Measurements from ENCODE around the gene INA. TPM values are rescaled to one million over a fixed set of nuclear protein-coding genes. Genes with fewer than 3 reads are reported as not detected.

INA gene
- 0.44 and 0.99 TPM in 2 replicates for total RNA-seq

DNA sequence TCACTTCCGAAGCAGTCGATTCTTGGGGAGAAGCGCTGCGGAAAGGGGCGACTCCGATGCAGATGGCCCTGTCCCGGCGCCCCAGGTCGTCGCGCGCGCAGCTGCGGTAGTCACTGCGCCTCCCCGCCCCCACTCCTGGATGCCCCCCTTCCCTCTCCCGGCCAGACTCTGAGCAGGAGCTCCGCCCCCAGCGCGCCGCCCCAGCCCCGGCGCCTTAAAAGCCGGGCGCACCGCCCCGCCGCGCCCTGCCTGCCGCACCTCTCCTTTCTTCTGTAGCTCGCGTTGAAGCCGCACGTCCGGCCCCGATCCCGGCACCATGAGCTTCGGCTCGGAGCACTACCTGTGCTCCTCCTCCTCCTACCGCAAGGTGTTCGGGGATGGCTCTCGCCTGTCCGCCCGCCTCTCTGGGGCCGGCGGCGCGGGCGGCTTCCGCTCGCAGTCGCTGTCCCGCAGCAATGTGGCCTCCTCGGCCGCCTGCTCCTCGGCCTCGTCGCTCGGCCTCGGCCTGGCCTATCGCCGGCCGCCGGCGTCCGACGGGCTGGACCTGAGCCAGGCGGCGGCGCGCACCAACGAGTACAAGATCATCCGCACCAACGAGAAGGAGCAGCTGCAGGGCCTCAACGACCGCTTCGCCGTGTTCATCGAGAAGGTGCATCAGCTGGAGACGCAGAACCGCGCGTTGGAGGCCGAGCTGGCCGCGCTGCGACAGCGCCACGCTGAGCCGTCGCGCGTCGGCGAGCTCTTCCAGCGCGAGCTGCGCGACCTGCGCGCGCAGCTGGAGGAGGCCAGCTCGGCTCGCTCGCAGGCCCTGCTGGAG is at the start of gene INA:
Gene INA, plus strand, starts transcription at position 243 of the 817 bp plus-strand sequence. Its CDS starts 74 bp downstream, at position 317.

DNA sequence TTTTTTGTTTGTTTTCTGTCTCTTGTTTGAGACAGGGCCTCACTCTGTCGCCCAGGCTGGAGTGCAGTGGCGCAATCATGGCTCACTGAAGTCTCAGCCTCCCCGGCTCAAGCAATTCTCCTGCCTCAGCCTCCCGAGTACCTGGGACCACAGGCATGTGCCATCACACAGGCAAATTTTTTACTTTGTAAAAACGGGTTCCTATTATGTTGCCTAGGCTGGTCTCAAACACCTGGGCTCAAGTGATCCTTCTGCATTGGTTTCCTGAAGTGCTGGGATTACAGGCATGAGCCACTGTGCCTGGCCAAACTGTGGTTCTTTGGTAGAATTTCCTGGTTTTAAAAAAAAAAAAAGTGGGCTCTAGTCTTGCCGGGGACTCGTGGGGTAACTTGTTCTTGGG is 31.4 kb upstream of the INA start, which contains the start of gene RPEL1:
Gene RPEL1, plus strand, starts transcription at position 301 of the 400 bp plus-strand sequence. CDS start 110 bp downstream, outside the sequence.

Other genes starting within 250 kb of the INA start
- 54.1 and 62.8 TPM in 2 replicates for gene NT5C2, start 83.9 kb upstream of the INA start, total RNA-seq
- under 0.01 and 0.15 TPM in 2 replicates for gene RPEL1, start 31.3 kb upstream of the INA start, total RNA-seq
- gene PCGF6, start 74.0 kb downstream of the INA start, total RNA-seq: 9.4 and 14.8 TPM in 2 replicates
- gene TAF5, start 90.8 kb downstream of the INA start, total RNA-seq: 3.8 and 5.2 TPM in 2 replicates
- 91.6 and 235 TPM in 2 replicates for gene ATP5MK, start 119.3 kb downstream of the INA start, total RNA-seq
- gene PDCD11, start 119.5 kb downstream of the INA start, total RNA-seq: 25.5 and 34.6 TPM in 2 replicates
- 23.3 and 51.3 TPM in 2 replicates for gene CALHM2, start 175.2 kb downstream of the INA start, total RNA-seq
- gene CALHM1, start 181.8 kb downstream of the INA start, total RNA-seq: not detected in 2 replicates
- 0.15 TPM in 1 of 2 replicates, not detected in the other for gene CALHM3, start 202.1 kb downstream of the INA start, total RNA-seq
- gene NEURL1, start 216.6 kb downstream of the INA start, total RNA-seq: under 0.01 and 0.17 TPM in 2 replicates

Measured in smooth muscle cell of trachea (primary cell).